MM.1S (cell line): ENCODE measurements around the gene TRIM8.

ENCODE experiments used
- DNase-seq: peaks from one replicate; pipeline ENCODE4 v3.0.0-alpha.2; 2015
- H2AFZ ChIP-seq: fragments of 300-600 bp; sonication (generic); 2 replicates; pipeline ENCODE4 v1.6.0; 2016; ENCODE audit warnings: antibody characterized with exemption, low read length
- H3F3A ChIP-seq: fragments of 300-600 bp; sonication (generic); 2 replicates; pipeline ENCODE4 v1.6.1; 2016; ENCODE audit warnings: mild to moderate bottlenecking, antibody characterized with exemption, low read length, moderate library complexity, mixed read lengths; ENCODE audit not compliant: insufficient read depth
- H3K27ac ChIP-seq: fragments of 300-600 bp; sonication (generic); 2 replicates; pipeline ENCODE4 v1.5.1; 2016; ENCODE audit warnings: mild to moderate bottlenecking, low read length
- H3K27me3 ChIP-seq: fragments of 300-600 bp; sonication (generic); replicated peaks from 2 replicates; pipeline ENCODE4 v1.6.0; 2016; ENCODE audit warnings: low read length; ENCODE audit not compliant: insufficient read depth
- H3K36me3 ChIP-seq: fragments of 300-600 bp; sonication (generic); replicated peaks from 2 replicates; pipeline ENCODE4 v1.6.1; 2016; ENCODE audit warnings: mild to moderate bottlenecking, low read length, mixed read lengths; ENCODE audit not compliant: insufficient read depth
- H3K4me1 ChIP-seq: fragments of 300-600 bp; sonication (generic); 2 replicates; pipeline ENCODE4 v1.6.1; 2016; ENCODE audit warnings: low read length, mixed read lengths
- H3K4me2 ChIP-seq: fragments of 300-600 bp; sonication (generic); 2 replicates; pipeline ENCODE4 v1.6.0; 2016; ENCODE audit warnings: low read depth, low read length
- H3K4me3 ChIP-seq: fragments of 300-600 bp; sonication (generic); 2 replicates; pipeline ENCODE4 v1.5.1; 2016; ENCODE audit warnings: low read length, mixed read lengths
- H3K79me2 ChIP-seq: fragments of 300-600 bp; sonication (generic); 2 replicates; pipeline ENCODE4 v1.6.1; 2016; ENCODE audit warnings: mixed run types, low read length, mixed read lengths
- H3K9ac ChIP-seq: fragments of 300-600 bp; sonication (generic); 2 replicates; pipeline ENCODE4 v1.6.1; 2016; ENCODE audit warnings: low read length, mixed read lengths
- H3K9me2 ChIP-seq: fragments of 300-600 bp; sonication (generic); replicated peaks from 2 replicates; pipeline ENCODE4 v1.6.1; 2016; ENCODE audit warnings: mild to moderate bottlenecking, low read length, mixed read lengths; ENCODE audit not compliant: insufficient read depth
- H3K9me3 ChIP-seq: fragments of 300-600 bp; sonication (generic); replicated peaks from 2 replicates; pipeline ENCODE4 v1.6.1; 2016; ENCODE audit warnings: mild to moderate bottlenecking, low read length, mixed read lengths; ENCODE audit not compliant: insufficient read depth
- H4K20me1 ChIP-seq: fragments of 300-600 bp; sonication (generic); 2 replicates; pipeline ENCODE4 v1.6.1; 2016; ENCODE audit warnings: mild to moderate bottlenecking, low read length, moderate library complexity, mixed read lengths; ENCODE audit not compliant: insufficient read depth
- CTCF ChIP-seq: fragments of 300-600 bp; sonication (generic); IDR thresholded peaks from 2 replicates; pipeline ENCODE4 v1.5.1; 2016; ENCODE audit warnings: antibody characterized with exemption, low read length, mixed read lengths
- EZH2 ChIP-seq: fragments of 300-600 bp; sonication (generic); optimal IDR thresholded peaks from 2 replicates; pipeline ENCODE3; 2017; ENCODE audit warnings: low read depth, mild to moderate bottlenecking, antibody characterized with exemption, low read length, mixed read lengths
- EZH2phosphoT487 ChIP-seq: fragments of 300-600 bp; sonication (generic); IDR thresholded peaks from 2 replicates; pipeline ENCODE4 v1.6.1; 2018; ENCODE audit warnings: antibody characterized with exemption, low read length

The TRIM8 gene

GRCh38 chr10:102647443-102648268, 3.4 kb downstream of the TRIM8 start:
- H2AFZ ChIP-seq: no peak overlapping the region
- H3K36me3 ChIP-seq: no peaks in the 10 kb centered on the region
- H3K9ac ChIP-seq: no peak overlapping the region; the same call in 1 of the 2 replicates
- TF ChIP-seq EZH2phosphoT487 (no peak), EZH2 (no peak), CTCF (no peak)
- H3K9me2 ChIP-seq: no peaks in the 10 kb centered on the region
- peak; percentile 5 for DNase-seq
- H3K27ac ChIP-seq: peak overlapping the region; percentile 94; the same call in 1 of the 2 replicates
- peak overlapping the region; percentile 85; the same call in 1 of the 2 replicates for H3K4me2 ChIP-seq
- no peaks in the 10 kb centered on the region for H3K9me3 ChIP-seq
- H3K27me3 ChIP-seq: no peaks in the 10 kb centered on the region
- peaks cover 90% of the 10 kb centered on the region for H3K79me2 ChIP-seq
- peaks cover 57% of the 10 kb centered on the region for H3K4me1 ChIP-seq
- H3F3A ChIP-seq: peaks cover 28% of the 10 kb centered on the region
- H4K20me1 ChIP-seq: peaks cover 32% of the 10 kb centered on the region
- peak overlapping the region; percentile 94 for H3K4me3 ChIP-seq

- TF ChIP-seq EZH2: no peak
- TF ChIP-seq EZH2phosphoT487: no peak
- TF ChIP-seq CTCF: no peak
- Histone ChIP-seq H4K20me1 (peaks cover 35% of the 10 kb centered on the region), H3K4me1 (peaks cover 57% of the 10 kb centered on the region), H3K36me3 (no peaks in the 10 kb centered on the region), H3K9me3 (no peaks in the 10 kb centered on the region), H3K27ac (no peak overlapping the region), H2AFZ (no peak overlapping the region), H3K9me2 (no peaks in the 10 kb centered on the region), H3K4me3 (no peak overlapping the region), H3K4me2 (peak overlapping the region; percentile 85; the same call in 1 of the 2 replicates), H3K9ac (no peak overlapping the region), H3K27me3 (no peaks in the 10 kb centered on the region), H3F3A (peaks cover 22% of the 10 kb centered on the region), H3K79me2 (peaks cover 94% of the 10 kb centered on the region)
- DNase-seq: no peak
Observed at GRCh38 chr10:102648269-102648888, 4.1 kb downstream of the TRIM8 start.

- no peak overlapping the region for H3K4me3 ChIP-seq
- H3K4me2 ChIP-seq: 0 out of 2 replicates have a peak overlapping the region, but pooled peaks have one; percentile 4
- H2AFZ ChIP-seq: no peak overlapping the region
- TF ChIP-seq EZH2 (no peak), CTCF (no peak), EZH2phosphoT487 (no peak)
- H3K27me3 ChIP-seq: no peaks in the 10 kb centered on the region
- H3K9ac ChIP-seq: no peak overlapping the region
- peaks cover 35% of the 10 kb centered on the region for H4K20me1 ChIP-seq
- no peaks in the 10 kb centered on the region for H3K9me3 ChIP-seq
- peaks cover 57% of the 10 kb centered on the region for H3K4me1 ChIP-seq
- peaks cover 100% of the 10 kb centered on the region for H3K79me2 ChIP-seq
- H3K27ac ChIP-seq: no peak overlapping the region
- DNase-seq: peak; percentile 4
- H3K36me3 ChIP-seq: no peaks in the 10 kb centered on the region
- no peaks in the 10 kb centered on the region for H3K9me2 ChIP-seq
- peaks cover 19% of the 10 kb centered on the region for H3F3A ChIP-seq
Observed at GRCh38 chr10:102648889-102649796, 4.9 kb downstream of the TRIM8 start.
